Measurements from ENCODE around the gene ZNF337. TPM values are rescaled to one million over a fixed set of nuclear protein-coding genes. Genes with fewer than 3 reads are reported as not detected.

The ZNF337 gene
- total and polyA plus RNA-seq, 2 of the 13 experiments (the other 11 are each of a cell fraction or from before 2014, with no cell fraction given), result 17.0 to 19.6 TPM

DNA sequence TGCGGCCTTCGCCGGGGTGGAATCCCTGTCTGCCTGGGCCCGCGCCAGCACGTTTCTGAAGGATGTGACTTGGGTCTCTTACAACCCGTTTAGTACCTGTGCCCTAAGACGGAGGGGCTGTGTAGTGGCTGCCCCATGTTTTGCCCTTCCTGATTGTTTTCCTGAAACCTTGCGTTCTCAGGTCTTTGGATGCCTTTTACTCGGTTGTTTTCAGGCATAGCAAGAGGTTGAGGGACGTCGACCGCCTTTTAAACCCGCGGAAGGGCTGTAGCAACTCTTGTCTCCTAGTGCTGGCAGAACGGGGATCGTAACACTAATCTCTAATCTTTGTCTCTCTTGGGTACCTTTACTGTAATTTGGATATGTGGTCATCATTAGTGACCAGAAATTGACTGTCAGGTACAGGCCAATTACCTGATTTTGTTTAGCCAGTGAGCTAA, 72.1 kb downstream of the ZNF337 start (continued):
- TF ChIP-seq JUND (CRISPR knock-in tag; IDR thresholded peaks at IDR 0.05) (peak; percentile 8; the same call in 1 of the 2 replicates), FOXM1 (CRISPR knock-in tag; IDR thresholded peaks at IDR 0.05) (peak; percentile 5; the same call in 1 of the 2 replicates), ZFX (CRISPR knock-in tag; IDR thresholded peaks at IDR 0.05; ENCODE audit: low read depth) (peak; percentile 95), ZBTB7A (CRISPR knock-in tag; IDR thresholded peaks at IDR 0.05) (0 out of 2 replicates have a peak, but pooled peaks have one; percentile 22), RBAK (CRISPR knock-in tag; IDR thresholded peaks at IDR 0.05) (0 out of 2 replicates have a peak, but pooled peaks have one; percentile 9), CBX2 (IDR thresholded peaks at IDR 0.05; ENCODE audit: low read depth, low read length) (no peak), CBX2 (CRISPR knock-in tag; IDR thresholded peaks at IDR 0.05; ENCODE audit: low read depth) (0 out of 2 replicates have a peak, but pooled peaks have one; percentile 95), KDM1A (CRISPR knock-in tag; IDR thresholded peaks at IDR 0.05) (no peak), ZNF619 (CRISPR knock-in tag; IDR thresholded peaks at IDR 0.05) (0 out of 2 replicates have a peak, but pooled peaks have one; percentile 20), ZNF431 (CRISPR knock-in tag; IDR thresholded peaks at IDR 0.05; ENCODE audit: borderline replicate concordance, low read depth) (peak; percentile 94; the same call in 1 of the 2 replicates), RFX3 (CRISPR knock-in tag; IDR thresholded peaks at IDR 0.05) (0 out of 2 replicates have a peak, but pooled peaks have one; percentile 4), KMT2B (CRISPR knock-in tag; IDR thresholded peaks at IDR 0.05) (peak; percentile 20; the same call in 1 of the 2 replicates), ZNF816 (CRISPR knock-in tag; IDR thresholded peaks at IDR 0.05; ENCODE audit: borderline replicate concordance) (peak; percentile 1; the same call in 1 of the 2 replicates), ZBTB20 (CRISPR knock-in tag; IDR thresholded peaks at IDR 0.05; ENCODE audit: borderline replicate concordance, low read depth) (peak; percentile 18; the same call in 1 of the 2 replicates), SAFB2 (CRISPR knock-in tag; IDR thresholded peaks at IDR 0.05; ENCODE audit: borderline replicate concordance, low read depth) (0 out of 2 replicates have a peak, but pooled peaks have one; percentile 36), ZNF3 (CRISPR knock-in tag; IDR thresholded peaks at IDR 0.05) (0 out of 2 replicates have a peak, but pooled peaks have one; percentile 88), ZNF281 (CRISPR knock-in tag; IDR thresholded peaks at IDR 0.05; ENCODE audit: borderline replicate concordance) (peak; percentile 36; the same call in 1 of the 2 replicates), ZNF496 (CRISPR knock-in tag; IDR thresholded peaks at IDR 0.05; ENCODE audit: insufficient replicate concordance) (peak; percentile 13), SIX4 (CRISPR knock-in tag; IDR thresholded peaks at IDR 0.05) (peak; percentile 57; the same call in 1 of the 2 replicates), JUNB (CRISPR knock-in tag; IDR thresholded peaks at IDR 0.05; ENCODE audit: borderline replicate concordance) (peak; percentile 7; the same call in 1 of the 2 replicates), ZNF709 (CRISPR knock-in tag; IDR thresholded peaks at IDR 0.05) (peak; percentile 16), HMGA1 (CRISPR knock-in tag; conservative IDR thresholded peaks at IDR 0.05) (no peak), ZNF326 (CRISPR knock-in tag; IDR thresholded peaks at IDR 0.05; ENCODE audit: borderline replicate concordance) (no peak)
- TF ChIP-seq, protein P1, sequence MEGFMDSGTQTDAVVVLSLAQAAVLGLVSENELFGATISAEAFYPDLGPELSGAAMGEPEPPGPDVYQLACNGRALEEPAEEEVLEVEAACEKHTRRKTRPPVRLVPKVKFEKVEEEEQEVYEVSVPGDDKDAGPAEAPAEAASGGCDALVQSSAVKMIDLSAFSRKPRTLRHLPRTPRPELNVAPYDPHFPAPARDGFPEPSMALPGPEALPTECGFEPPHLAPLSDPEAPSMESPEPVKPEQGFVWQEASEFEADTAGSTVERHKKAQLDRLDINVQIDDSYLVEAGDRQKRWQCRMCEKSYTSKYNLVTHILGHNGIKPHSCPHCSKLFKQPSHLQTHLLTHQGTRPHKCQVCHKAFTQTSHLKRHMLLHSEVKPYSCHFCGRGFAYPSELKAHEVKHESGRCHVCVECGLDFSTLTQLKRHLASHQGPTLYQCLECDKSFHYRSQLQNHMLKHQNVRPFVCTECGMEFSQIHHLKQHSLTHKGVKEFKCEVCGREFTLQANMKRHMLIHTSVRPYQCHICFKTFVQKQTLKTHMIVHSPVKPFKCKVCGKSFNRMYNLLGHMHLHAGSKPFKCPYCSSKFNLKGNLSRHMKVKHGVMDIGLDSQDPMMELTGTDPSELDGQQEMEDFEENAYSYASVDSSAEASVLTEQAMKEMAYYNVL (CRISPR knock-in tag; IDR thresholded peaks at IDR 0.05; ENCODE audit: borderline replicate concordance), result 0 out of 2 replicates have a peak, but pooled peaks have one; percentile 36
- TF ChIP-seq, protein P2, sequence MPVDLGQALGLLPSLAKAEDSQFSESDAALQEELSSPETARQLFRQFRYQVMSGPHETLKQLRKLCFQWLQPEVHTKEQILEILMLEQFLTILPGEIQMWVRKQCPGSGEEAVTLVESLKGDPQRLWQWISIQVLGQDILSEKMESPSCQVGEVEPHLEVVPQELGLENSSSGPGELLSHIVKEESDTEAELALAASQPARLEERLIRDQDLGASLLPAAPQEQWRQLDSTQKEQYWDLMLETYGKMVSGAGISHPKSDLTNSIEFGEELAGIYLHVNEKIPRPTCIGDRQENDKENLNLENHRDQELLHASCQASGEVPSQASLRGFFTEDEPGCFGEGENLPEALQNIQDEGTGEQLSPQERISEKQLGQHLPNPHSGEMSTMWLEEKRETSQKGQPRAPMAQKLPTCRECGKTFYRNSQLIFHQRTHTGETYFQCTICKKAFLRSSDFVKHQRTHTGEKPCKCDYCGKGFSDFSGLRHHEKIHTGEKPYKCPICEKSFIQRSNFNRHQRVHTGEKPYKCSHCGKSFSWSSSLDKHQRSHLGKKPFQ (CRISPR knock-in tag; IDR thresholded peaks at IDR 0.05; ENCODE audit: insufficient replicate concordance), result peak; percentile 33
